DMS114 treated with DMSO at 0.1 percent for 48 hours (cell line): ENCODE results near the gene MTFR1L.

Experiments used
- DNase-seq: peaks from one replicate; lab custom pipeline; 2025; ENCODE audit not compliant: unreplicated experiment; lab: John Stamatoyannopoulos, UW

MTFR1L gene

DNA sequence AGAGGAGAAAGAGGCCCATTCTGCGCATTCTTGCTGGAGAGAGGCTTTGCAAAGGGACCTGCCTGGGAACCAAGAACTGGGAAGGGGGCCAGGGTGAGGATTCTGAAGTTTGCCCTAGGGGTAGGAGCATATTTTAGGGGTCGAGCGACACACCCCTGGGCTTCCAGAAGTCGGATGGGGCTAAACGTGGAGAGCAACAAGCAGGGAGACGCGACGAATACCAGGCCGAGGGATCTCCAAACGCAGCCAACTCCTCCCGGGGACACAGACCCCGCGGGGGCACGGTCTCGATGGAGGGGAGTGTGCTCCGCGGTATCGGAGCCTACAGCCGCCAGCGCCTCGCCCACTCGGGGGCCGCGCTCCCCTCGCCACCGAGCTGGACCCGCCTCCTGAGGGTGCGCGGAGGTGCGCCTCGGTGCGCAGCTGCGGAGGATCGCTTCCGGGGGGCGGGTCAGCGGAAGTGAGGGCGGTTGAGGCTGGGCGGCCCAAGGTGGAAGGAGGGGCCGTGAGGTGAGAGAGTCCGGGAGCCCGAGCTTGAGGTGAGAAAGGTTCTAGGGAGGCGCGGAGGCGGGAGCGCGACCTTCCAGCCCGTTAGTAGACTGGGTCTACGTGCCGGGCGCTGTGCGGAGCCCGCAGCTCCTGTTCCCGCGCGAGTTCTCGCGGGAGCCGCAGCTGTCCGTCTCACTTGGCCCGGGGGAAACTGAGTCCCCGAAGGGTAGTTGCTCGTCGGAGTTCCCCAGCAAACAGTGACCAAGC lies at the start of gene MTFR1L:
TSS of gene MTFR1L (plus strand) at position 464 of the 756 bp plus-strand sequence. CDS start 3,151 bp downstream, outside the sequence.
- peak; percentile 49 for DNase-seq

- DNase-seq: no peak
These were observed 49.1 kb upstream of the MTFR1L start for GRCh38 chr1:25770541-25771220.

GRCh38 chr1:25771221-25772114 lies 48.3 kb upstream of the MTFR1L start:
- DNase-seq: no peak

DNA sequence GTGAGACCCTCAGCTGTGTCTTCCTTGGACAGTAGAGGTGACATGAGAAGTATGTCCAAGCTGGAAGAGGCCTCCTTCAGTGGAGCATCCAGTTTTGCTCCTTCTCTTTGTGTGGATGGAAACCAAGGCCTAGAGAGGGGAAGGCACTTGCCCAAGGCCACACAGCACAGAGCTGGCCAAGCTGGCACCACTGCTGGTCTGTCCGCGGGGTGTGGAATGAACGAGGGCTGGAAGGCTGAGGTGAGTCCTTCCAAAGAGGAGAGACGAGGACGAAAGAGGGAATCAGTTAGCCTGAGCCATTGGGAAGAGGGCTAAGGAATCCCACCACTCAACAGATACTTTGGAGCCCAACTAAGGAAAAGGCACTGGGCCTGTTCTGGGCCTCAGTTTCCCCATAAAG lies 47.6 kb upstream of the MTFR1L start:
- DNase-seq: no peak

GRCh38 chr1:25772692-25773245 lies 47.0 kb upstream of the MTFR1L start:
- DNase-seq: no peak

GRCh38 chr1:25773441-25774125 lies 46.2 kb upstream of the MTFR1L start:
- DNase-seq: no peak

DNA sequence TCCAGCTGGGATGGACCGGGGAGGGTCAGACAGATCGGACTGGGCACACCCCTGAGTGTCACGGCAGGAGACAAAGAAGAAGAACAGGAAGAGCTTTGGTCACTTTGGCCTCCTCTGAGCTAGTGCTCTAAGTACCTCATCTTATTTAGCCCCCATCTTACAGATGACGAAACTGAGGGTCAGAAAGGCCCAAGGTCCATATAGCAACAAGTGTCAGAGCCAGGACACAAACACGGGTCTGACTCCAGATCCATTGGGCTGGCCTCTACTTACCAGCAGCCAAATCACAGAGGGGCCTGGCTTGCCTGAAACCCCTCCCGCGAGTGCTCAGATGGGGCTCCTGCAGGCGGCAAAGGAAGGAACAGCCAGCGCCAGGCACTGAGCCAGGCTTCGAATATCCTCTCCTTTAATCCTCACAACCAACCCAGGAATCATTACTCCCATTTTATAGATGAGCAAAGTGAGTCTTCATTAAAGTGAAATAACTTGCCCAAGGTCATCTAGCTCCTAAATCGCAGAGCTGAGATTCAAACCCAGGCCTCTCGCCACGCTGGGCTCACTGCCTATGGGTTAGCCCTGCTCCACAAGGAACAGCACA lies 45.4 kb upstream of the MTFR1L start:
- DNase-seq: no peak

DNA sequence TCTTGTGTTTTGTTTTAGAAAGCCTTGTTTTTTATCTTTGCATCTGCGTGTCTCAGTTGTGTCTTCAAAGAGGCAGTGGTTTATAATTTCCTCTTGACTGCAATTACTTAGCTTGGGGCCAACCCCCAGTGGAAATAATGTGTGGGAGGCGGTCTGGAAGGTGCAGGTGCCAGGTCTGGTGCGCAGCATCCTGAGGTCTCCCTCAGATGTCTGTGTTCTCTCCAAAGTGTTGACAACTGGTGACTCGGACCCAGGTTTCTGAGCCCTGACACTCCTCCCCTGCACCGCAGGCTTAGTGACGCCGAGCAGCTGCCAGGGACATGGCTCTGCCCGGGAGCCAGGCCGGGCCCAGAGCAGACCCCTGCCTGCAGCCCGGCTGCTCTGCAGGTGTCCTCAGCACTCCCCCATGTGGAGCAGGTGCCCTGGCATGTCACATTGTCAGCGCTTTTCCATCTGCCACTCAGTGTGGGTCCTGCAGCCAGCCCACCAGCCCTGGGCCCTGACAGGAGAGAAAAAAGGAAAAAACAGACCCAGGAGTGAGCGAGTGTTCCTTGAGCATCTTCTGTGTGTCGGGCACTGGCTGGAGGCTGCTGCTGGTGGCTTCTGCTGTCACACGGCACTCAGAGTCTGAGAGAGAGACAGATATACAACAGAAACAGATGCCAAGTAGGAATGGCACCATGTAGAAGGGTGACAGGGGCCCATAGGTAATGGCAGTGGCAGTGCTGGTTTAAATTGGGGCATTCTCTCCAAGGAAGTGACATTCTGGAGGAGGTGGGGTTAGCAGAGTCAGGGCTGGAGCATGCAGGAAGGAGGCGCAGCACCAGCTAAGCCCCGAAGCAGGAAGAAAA lies 44.6 kb upstream of the MTFR1L start:
- no peak for DNase-seq

- no peak for DNase-seq
These were observed 40.4 kb upstream of the MTFR1L start for GRCh38 chr1:25779388-25779787.

DNA sequence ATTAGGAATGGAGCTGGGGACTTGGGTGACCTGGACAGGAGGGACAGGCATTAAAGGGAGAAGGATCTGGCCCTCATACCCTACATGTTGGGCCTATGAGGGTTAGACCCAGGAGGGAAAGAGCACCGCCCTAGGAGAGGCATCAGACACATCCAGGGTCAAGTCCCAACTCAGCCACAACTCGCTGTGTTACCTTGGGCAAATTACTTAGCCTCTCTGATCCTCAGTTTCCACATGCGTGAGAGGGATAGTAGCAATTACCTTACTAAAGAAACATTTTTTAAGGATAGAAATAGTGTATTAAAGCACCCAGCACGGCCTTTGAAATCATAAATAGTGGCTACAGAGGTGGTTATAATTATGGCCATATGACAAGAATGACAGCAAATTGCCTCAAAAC lies 39.9 kb upstream of the MTFR1L start:
- DNase-seq: no peak

- no peak for DNase-seq
These were observed 39.2 kb upstream of the MTFR1L start for GRCh38 chr1:25780318-25781129.

DNA sequence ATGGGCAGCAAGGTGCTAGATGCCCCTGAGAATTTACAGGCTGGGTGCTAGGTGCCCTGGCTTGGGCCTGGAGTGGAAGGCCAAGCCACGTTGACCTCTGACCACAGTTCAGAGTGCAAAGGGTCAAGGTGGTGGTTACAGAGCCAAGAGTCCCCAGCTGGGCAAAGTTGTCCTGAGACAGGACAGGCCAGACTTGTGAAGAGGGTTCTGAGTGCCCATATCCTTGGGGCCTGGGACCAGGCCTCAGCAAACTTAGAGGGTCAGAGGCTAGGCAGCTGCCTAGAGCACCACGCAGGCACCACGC lies 38.7 kb upstream of the MTFR1L start:
- DNase-seq: no peak

GRCh38 chr1:25782608-25783201 lies 37.0 kb upstream of the MTFR1L start:
- DNase-seq: no peak

DNA sequence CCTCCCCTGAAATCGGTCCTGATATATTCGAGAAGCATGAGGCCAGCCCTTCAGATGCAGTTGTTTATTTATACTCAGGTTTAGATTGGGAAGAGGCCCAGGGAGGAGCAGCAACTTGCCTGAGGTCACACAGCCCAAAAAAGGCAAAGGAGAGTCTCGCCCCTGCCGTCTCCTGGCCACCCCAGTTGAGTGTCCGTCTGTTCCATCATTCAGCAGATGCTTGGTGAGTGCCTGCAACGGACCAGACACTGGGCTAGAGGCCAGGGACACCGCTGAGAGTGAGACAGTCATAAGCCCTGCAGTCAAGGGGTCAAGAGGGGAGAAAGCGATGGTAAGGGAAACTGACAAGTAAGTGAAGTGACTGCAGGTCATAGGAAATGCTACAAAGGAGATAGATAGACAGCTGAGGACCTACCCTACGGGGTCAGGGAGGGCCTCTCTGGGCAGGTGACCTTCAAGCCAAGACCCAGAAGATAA lies 35.1 kb upstream of the MTFR1L start:
- no peak for DNase-seq

GRCh38 chr1:25785333-25786067 lies 34.3 kb upstream of the MTFR1L start:
- no peak for DNase-seq

GRCh38 chr1:25786887-25787759 lies 32.6 kb upstream of the MTFR1L start:
- no peak for DNase-seq

DNA sequence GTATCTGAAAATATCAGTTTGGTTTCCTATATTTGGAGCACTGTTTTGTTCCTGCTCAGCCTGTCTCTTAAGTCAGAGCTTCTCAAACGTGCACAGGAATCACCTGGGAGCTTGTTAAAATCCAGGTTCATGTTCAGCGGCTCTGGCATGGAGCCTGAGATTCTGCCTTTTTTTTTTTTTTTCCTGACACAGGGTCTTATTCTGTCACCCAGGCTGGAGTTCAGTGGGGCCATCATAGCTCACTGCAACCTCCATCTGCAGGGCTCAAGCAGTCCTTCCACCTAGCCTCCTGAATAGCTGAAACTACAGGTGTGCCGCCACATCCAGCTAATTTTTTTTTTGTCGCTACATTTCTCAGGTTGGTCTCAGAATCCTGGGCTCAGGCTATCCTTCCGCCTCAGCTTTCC lies 32.0 kb upstream of the MTFR1L start:
- DNase-seq: no peak
